Mucosa of descending colon (tissue), 3 donors: ENCODE results near the gene PMEPA1. TPM values are rescaled to one million over a fixed set of nuclear protein-coding genes. Genes with fewer than 3 reads are reported as not detected.

Experiments
- ATAC-seq: fragments of 200-7000 bp; cut with Tn5 transposase; one replicate; pipeline ENCODE4 v1.9.1; 2020; ENCODE audit warnings: mild to moderate bottlenecking, moderate library complexity
- DNase-seq, 3 donors: peaks; one replicate each; pipeline ENCODE4 v3.0.0-alpha.2; 2020
- H3K36me3 ChIP-seq: fragments of 200-600 bp; one replicate; pipeline ENCODE4 v1.8.0; 2021; ENCODE audit warnings: low read depth, mild to moderate bottlenecking
- H3K4me1 ChIP-seq: fragments of 200-600 bp; one replicate; pipeline ENCODE4 v1.8.0; 2021; ENCODE audit warnings: low read depth, mild to moderate bottlenecking
- H3K4me3 ChIP-seq: fragments of 200-600 bp; one replicate; pipeline ENCODE4 v1.8.0; 2021; ENCODE audit warnings: mild to moderate bottlenecking
- H3K9me3 ChIP-seq: fragments of 200-600 bp; one replicate; pipeline ENCODE4 v1.8.0; 2021; ENCODE audit warnings: mild to moderate bottlenecking
- intact Hi-C, 2 donors: fragments of 100-400 bp; cut with DNase I in 1 of 2; cut with micrococcal nuclease in 1 of 2; formaldehyde crosslinking; loops; one replicate each; pipeline versions ENCODE4 v1.11.0 to v1.11.1; 2022; cut with DNase I, micrococcal nuclease
- total RNA-seq, 3 donors: library from RNA; stranded (reverse); fragmentation: NEBNext Ultra II Directional in 2 of 3; extraction: Animal tissue kit (Norgen Biotek cat#: 25700) in 2 of 3; gene quantifications; one replicate each; pipeline versions ENCODE4 v1.2.1 to v1.2.4, GENCODE V29; 2021 to 2023
- TF ChIP-seq, protein P1 (sequence below): fragments of 200-600 bp; IDR thresholded peaks from one replicate; pipeline ENCODE4 v1.8.0; 2022; ENCODE audit warnings: antibody characterized with exemption, mild to moderate bottlenecking
- donor health status: DM: no; HTN: no; CAD: no; lungs with moderate emphysema.
- donor health status: DM: no; HTN: no; CAD: no.
- donor health status: DM: no; HTN: yes; CAD: no.

PMEPA1 gene
- total RNA-seq, 3 donors from 2014 or later = 18.5 to 35.5 (median 23.5) TPM

DNA sequence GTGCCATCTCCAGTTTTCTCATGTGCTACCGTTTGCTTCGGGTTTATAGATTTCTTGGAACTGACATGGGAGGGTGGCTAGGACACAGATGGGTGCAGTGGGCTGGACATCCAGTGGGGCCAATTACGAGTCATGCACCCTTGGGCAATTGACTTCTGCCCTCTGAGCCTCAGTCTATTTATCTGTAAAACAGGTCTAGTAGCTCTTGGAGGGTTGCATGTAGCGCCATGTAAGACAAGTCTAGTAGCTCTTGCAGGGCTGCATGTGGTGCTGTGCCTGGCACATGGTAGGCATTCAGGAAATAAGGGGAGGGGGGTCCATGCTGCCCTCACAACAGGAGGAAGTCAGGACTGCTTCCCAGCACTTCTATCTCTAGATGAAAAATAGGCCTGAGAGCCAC lies 15.3 kb downstream of the PMEPA1 start:
- H3K36me3 ChIP-seq = no peaks in the 10 kb centered on the region
- H3K9me3 ChIP-seq = no peaks in the 10 kb centered on the region
- TF ChIP-seq, protein P1, sequence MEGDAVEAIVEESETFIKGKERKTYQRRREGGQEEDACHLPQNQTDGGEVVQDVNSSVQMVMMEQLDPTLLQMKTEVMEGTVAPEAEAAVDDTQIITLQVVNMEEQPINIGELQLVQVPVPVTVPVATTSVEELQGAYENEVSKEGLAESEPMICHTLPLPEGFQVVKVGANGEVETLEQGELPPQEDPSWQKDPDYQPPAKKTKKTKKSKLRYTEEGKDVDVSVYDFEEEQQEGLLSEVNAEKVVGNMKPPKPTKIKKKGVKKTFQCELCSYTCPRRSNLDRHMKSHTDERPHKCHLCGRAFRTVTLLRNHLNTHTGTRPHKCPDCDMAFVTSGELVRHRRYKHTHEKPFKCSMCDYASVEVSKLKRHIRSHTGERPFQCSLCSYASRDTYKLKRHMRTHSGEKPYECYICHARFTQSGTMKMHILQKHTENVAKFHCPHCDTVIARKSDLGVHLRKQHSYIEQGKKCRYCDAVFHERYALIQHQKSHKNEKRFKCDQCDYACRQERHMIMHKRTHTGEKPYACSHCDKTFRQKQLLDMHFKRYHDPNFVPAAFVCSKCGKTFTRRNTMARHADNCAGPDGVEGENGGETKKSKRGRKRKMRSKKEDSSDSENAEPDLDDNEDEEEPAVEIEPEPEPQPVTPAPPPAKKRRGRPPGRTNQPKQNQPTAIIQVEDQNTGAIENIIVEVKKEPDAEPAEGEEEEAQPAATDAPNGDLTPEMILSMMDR = no peak
- peaks cover 55% of the 10 kb centered on the region for H3K4me1 ChIP-seq
- DNase-seq (no peak), ATAC-seq (no peak)
- no peak overlapping the region for H3K4me3 ChIP-seq
- intact Hi-C loops = no loop called here

DNA sequence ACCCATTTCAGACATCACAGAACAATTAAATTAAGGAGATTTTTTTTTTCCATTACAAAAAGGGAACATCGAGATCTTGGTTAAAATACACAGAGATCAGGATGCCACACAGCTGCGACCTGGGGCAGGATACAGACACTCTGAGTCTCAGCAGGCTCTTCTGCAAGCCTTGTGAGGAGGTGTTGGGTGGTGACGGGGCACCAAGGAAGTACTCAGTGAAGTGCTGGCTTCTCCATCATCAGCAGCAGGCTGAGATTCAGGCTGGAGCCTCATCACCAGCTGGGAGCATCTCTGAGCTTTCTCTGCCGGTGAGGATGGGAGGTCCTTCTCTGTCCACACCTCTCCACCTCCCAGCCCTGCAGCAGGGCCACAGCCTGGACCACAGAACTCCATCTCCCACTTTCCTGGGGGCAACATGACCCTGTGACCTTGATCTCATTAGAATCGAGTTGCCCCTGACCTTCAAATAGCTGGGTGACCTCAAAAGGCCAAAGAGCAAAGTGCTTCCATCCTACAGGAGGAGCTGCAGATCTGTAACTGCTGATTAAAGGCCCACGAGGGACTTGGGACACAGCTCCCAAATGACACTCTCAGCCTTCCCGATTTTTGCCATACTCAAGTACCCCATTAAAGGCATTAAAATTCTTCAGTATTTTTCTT lies 16.0 kb downstream of the PMEPA1 start:
- ATAC-seq = no peak
- Histone ChIP-seq H3K4me3 (no peak overlapping the region), H3K36me3 (no peaks in the 10 kb centered on the region), H3K4me1 (peaks cover 49% of the 10 kb centered on the region), H3K9me3 (no peaks in the 10 kb centered on the region)
- DNase-seq = no peak
- TF ChIP-seq, protein P1 = no peak
- intact Hi-C loops = no loop called here

DNA sequence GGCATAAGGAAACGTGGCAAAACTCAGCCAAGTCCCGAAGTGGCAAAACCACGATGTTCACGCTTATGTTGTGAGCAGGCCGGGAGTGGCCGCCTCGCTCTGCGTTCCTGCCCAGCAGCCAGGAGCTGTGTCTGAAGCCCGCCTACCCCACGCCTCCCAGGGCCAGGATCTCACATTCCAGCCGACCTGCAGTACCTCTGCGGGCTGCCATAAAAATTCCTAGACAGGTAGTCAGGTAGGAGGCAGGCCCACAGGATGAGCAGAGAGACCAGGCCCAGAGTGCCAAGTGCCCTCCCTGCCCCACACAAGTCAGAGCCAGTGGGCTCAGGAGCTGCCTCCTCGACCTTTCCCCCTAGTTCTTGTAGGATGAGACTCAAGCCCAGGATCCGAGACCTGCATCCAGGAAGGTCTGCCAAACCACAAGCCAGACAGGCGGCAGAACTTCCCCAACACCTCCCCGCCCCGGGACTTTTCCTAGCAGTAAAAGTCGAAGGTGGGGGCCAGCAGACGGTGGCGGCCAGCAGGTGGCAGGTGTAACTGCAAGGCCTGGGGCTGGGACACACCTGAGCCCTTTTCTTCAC lies 16.7 kb downstream of the PMEPA1 start:
- intact Hi-C loops = no loop called here
- Histone ChIP-seq H3K9me3 (no peaks in the 10 kb centered on the region), H3K36me3 (no peaks in the 10 kb centered on the region), H3K4me1 (peaks cover 44% of the 10 kb centered on the region), H3K4me3 (no peak overlapping the region)
- TF ChIP-seq, protein P1 = peak; percentile 59
- DNase-seq (peak; percentile 84 to 88 (median 85)), ATAC-seq (peak; percentile 87)

DNA sequence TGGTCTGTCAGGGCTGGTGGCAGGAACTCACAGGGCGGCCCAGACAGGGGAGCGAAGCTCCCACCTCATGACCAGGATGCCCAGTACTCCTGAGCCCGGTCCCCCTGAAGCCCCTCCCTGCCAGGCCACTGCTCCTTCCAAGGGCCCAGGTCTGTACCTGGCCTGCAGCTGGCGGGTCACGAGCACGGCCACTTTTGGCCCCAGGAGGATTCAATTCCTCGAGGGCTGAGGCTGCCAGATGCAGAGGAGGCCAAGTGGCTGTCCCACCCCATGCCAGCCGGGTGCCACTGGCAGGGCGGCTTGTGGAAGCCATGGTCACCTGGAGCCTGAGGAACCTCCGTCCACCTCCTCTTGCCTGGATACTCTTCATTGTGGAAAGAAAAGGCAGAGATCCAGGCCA lies 17.4 kb downstream of the PMEPA1 start:
- TF ChIP-seq, protein P1 = no peak
- ATAC-seq (no peak), DNase-seq (no peak)
- Histone ChIP-seq H3K9me3 (no peaks in the 10 kb centered on the region), H3K36me3 (no peaks in the 10 kb centered on the region), H3K4me1 (peaks cover 41% of the 10 kb centered on the region), H3K4me3 (no peak overlapping the region)
- intact Hi-C loops = no loop called here

DNA sequence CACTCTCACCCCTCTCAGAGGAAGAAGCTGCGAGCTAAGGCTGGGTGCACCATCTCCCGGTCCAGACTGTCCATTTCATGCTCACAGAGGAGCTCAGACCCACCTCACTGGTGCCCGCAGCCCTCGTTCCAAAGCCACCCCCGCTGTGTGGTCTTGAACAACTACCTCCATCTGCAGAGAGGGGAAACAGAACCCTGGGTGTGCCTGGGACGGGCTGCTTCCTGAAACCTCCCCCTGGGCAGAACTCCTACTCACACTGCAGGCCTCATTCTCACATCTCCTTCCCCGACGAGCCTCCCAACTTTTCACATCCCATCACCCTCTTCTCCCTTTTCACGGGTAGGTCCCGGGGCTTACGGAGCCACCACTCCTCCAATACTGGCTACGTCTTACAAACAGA lies 18.1 kb downstream of the PMEPA1 start:
- Histone ChIP-seq H3K4me3 (no peak overlapping the region), H3K36me3 (no peaks in the 10 kb centered on the region), H3K4me1 (peaks cover 36% of the 10 kb centered on the region), H3K9me3 (no peaks in the 10 kb centered on the region)
- ATAC-seq = no peak
- no peak for DNase-seq
- TF ChIP-seq, protein P1 = no peak
- intact Hi-C loops = no loop called here
